ENCODE measurements around the gene PCLO. TPM values are rescaled to one million over a fixed set of nuclear protein-coding genes. Genes with fewer than 3 reads are reported as not detected.

PCLO gene
- total RNA-seq, 4 donors from 2014 or later: 1.4 to 5.8 (median 4.2) TPM

DNA sequence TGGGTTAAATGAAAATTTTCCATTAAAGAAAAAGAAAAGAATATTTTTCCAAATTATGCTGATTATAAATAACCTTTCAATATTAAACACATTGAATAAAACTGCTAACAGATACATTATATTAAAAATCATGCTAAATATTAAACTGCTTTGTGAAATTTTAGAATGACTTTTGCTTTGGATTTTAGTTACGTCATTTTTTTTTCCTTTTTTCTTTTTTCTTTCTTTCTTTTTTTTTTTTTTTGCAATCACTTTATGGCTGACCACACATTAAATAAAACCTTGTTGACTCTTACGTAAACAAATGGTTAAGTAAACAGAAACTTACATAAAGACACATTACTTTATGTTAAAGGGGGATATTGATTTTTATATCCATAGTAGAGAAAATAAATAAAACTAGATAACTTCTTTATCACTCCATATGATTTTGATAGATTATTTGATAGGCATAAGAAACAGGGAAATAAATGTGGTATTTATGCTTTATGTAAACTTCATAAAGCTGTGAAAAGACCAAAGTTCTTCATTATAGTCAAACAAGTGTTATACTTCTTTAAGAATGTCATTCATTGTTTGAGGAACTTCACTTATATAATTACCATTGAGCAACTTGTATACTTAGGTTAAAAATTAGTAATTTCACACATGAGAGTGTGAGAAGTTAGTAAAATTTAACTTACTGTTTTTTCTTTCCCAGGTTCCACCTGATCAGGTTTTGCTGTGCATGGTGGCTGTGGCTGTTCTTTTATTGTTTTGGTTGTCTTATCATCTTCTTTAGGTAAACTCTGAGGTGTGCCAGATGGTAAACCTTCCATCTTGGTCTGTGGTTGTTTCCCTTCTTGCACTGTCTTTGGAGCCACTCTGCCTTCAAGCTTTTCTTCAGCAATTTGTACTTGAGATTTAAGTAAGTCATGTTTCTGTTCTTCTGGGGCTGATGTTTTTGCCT is 197.3 kb downstream of the PCLO start:
- intact Hi-C loops (cut with DNase I; ENCODE audit: low total_unique reads): no loop called here
- no peak for DNase-seq (ENCODE audit: low spot score in 2 of 2)
- no peak overlapping the region for H3K4me3 ChIP-seq (ENCODE audit: low read depth, poor library complexity, severe bottlenecking)
- 89% methylated on average over 2 of the region's 2 CpGs for WGBS, 2 donors
- no peak for TF ChIP-seq POLR2A (IDR thresholded peaks at IDR 0.05)
- TF ChIP-seq, protein P1, sequence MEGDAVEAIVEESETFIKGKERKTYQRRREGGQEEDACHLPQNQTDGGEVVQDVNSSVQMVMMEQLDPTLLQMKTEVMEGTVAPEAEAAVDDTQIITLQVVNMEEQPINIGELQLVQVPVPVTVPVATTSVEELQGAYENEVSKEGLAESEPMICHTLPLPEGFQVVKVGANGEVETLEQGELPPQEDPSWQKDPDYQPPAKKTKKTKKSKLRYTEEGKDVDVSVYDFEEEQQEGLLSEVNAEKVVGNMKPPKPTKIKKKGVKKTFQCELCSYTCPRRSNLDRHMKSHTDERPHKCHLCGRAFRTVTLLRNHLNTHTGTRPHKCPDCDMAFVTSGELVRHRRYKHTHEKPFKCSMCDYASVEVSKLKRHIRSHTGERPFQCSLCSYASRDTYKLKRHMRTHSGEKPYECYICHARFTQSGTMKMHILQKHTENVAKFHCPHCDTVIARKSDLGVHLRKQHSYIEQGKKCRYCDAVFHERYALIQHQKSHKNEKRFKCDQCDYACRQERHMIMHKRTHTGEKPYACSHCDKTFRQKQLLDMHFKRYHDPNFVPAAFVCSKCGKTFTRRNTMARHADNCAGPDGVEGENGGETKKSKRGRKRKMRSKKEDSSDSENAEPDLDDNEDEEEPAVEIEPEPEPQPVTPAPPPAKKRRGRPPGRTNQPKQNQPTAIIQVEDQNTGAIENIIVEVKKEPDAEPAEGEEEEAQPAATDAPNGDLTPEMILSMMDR (IDR thresholded peaks at IDR 0.05): no peak

DNA sequence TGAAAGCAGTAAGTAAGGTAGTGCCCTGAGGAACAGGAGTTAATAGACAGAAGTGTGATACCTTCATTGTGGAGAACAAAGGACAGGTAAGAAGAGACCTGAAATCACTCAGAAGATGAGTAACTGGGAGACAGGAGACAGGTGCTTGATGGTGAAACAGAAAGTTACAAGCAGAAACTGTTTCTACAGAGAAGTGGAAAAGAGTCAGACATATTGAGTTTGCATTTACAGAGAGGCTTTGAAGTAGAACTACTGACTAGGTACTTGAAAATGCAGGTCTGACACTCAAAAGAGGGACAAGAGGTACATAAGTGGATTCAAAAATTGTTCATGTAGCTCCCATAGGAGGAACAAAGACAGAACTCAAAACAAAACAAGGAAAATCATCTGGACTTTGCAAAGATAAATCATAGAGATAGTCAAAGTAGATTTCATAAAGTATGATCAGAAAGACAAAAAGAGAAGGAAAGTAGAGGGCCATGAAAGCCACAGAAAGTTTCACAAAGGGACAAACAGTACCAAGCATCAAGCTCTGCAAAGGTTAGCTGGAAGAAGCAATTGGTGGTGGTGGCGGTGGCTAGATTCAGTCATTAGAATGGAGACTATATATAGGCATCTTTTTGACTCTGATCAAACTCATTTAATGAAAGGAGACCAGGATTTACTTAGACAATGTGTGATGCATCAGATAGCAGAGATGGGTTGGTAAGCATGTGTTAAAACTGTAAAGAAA is 198.4 kb downstream of the PCLO start:
- 89 to 90% methylated on average over 1 of the region's 1 CpG for WGBS, 2 donors
- H3K4me3 ChIP-seq (ENCODE audit: low read depth, poor library complexity, severe bottlenecking): no peak overlapping the region
- intact Hi-C loops (cut with DNase I; ENCODE audit: low total_unique reads): no loop called here
- no peak for DNase-seq (ENCODE audit: low spot score in 2 of 2)
- TF ChIP-seq, protein P1 (IDR thresholded peaks at IDR 0.05): no peak
- TF ChIP-seq POLR2A (IDR thresholded peaks at IDR 0.05): no peak

DNA sequence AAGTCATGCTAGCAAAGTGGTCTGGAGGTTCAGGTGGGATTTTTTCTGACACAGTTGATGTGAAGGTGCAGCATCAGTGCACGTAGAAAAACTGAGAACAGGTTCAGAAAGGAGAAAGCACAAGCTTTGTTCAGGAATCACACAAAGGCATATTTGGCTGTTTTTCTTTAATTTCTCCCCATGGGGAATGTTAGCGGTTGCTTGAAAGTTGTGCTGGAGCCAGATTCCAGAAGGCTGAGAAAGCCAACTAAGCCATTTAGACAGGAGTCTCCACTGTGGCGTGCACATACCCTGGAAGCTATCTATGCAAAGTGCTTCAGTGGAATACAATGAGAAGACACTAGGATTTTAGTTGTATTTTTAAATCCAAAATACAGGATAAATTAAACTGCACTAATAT is 201.4 kb downstream of the PCLO start:
- TF ChIP-seq POLR2A (IDR thresholded peaks at IDR 0.05): no peak
- TF ChIP-seq, protein P1 (IDR thresholded peaks at IDR 0.05): no peak
- no peak for DNase-seq (ENCODE audit: low spot score in 2 of 2)
- WGBS, 2 donors: 80 to 84% methylated on average over 3 of the region's 3 CpGs
- no peak overlapping the region for H3K4me3 ChIP-seq (ENCODE audit: low read depth, poor library complexity, severe bottlenecking)
- intact Hi-C loops (cut with DNase I; ENCODE audit: low total_unique reads): no loop called here

DNA sequence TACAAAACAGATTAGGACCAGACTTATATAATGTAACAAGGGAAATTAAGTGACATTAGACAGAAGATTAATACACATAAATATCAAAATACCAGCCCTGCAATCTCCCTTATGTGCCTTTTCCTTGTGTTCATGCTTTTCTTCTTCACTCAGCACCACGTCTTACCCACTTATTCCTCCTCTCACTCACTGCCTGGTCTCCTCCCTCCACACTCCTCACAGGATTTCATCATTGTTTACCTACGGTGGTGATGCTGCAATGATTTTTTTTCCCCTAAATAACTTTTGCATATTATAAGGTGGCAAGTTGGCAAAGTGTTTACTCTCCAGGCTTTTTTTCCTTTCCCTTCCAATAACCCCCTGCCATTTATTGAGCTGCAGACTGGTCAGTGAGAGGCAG is 203.2 kb downstream of the PCLO start:
- 68 to 82% methylated on average over 2 of the region's 2 CpGs for WGBS, 2 donors
- no peak overlapping the region for H3K4me3 ChIP-seq (ENCODE audit: low read depth, poor library complexity, severe bottlenecking)
- TF ChIP-seq, protein P1 (IDR thresholded peaks at IDR 0.05): no peak
- TF ChIP-seq POLR2A (IDR thresholded peaks at IDR 0.05): no peak
- intact Hi-C loops (cut with DNase I; ENCODE audit: low total_unique reads): no loop called here
- DNase-seq (ENCODE audit: low spot score in 2 of 2): no peak

DNA sequence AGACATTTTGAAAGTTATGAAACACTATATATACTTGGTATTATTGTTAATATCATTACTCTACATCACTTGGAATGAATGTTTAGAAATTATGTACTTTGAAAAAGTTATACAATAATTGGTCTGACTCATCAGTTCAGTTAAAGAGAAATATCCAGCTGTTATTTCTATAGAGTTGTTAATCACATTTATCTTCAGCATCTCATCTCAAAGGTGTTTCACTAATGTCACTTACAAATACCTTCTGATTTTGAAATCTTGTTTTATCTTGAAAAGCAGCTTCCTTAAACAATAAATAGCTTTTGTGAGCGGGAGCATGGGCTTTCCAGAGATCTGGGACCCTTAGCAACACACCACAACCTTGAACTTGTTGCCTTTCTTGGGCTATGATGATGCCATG is 205.2 kb downstream of the PCLO start:
- no peak overlapping the region for H3K4me3 ChIP-seq (ENCODE audit: low read depth, poor library complexity, severe bottlenecking)
- no peak for DNase-seq (ENCODE audit: low spot score in 2 of 2)
- TF ChIP-seq, protein P1 (IDR thresholded peaks at IDR 0.05): no peak
- TF ChIP-seq POLR2A (IDR thresholded peaks at IDR 0.05): no peak
- intact Hi-C loops (cut with DNase I; ENCODE audit: low total_unique reads): no loop called here
- WGBS, 2 donors: 53 to 54% methylated on average over 1 of the region's 1 CpG
